ENCODE data around the gene MPND. TPM values are rescaled to one million over a fixed set of nuclear protein-coding genes. Genes with fewer than 3 reads are reported as not detected.

The MPND gene
- total RNA-seq, 3 donors from 2014 or later = 6.1 to 7.7 (median 7.5) TPM

- no peak for DNase-seq (ENCODE audit: low spot score in 2 of 2)
- TF ChIP-seq, protein P1, sequence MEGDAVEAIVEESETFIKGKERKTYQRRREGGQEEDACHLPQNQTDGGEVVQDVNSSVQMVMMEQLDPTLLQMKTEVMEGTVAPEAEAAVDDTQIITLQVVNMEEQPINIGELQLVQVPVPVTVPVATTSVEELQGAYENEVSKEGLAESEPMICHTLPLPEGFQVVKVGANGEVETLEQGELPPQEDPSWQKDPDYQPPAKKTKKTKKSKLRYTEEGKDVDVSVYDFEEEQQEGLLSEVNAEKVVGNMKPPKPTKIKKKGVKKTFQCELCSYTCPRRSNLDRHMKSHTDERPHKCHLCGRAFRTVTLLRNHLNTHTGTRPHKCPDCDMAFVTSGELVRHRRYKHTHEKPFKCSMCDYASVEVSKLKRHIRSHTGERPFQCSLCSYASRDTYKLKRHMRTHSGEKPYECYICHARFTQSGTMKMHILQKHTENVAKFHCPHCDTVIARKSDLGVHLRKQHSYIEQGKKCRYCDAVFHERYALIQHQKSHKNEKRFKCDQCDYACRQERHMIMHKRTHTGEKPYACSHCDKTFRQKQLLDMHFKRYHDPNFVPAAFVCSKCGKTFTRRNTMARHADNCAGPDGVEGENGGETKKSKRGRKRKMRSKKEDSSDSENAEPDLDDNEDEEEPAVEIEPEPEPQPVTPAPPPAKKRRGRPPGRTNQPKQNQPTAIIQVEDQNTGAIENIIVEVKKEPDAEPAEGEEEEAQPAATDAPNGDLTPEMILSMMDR (IDR thresholded peaks at IDR 0.05) = no peak
- no peak for TF ChIP-seq POLR2A (IDR thresholded peaks at IDR 0.05)
- TF ChIP-seq POLR2AphosphoS5 (IDR thresholded peaks at IDR 0.05) = no peak
- Histone ChIP-seq H3K4me1 (no peaks in the 10 kb centered on the region), H3K4me3 (no peak overlapping the region), H3K27me3 (no peaks in the 10 kb centered on the region), H3K36me3 (no peaks in the 10 kb centered on the region), H3K27ac (no peak overlapping the region), H3K9me3 (no peaks in the 10 kb centered on the region)
- intact Hi-C loops (cut with DNase I; ENCODE audit: low total_unique reads) = no loop called here
These were observed 6.7 kb downstream of the MPND start for GRCh38 chr19:4350111-4350510.

DNA sequence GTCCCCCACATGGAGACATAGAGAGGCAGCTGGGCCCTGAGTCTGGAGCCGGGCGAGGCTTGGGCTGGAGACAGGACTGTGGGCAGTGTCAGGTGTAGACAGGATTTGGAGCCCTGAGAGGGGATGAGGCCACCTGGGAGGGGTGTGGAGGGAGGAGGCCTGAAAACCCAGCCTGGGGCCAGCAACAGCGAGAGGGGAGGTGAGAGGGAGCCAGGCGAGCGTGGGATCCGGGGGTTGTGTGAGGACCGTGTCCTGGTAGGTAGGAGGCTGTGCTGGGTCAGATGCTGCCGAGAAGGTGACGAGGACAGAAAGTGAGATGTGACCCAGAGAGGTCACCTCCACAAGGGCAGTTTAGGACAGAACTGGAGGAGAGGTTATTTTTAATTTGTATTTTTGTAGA lies 7.4 kb downstream of the MPND start:
- Histone ChIP-seq H3K27ac (no peak overlapping the region), H3K36me3 (no peaks in the 10 kb centered on the region), H3K9me3 (no peaks in the 10 kb centered on the region), H3K4me3 (no peak overlapping the region), H3K4me1 (no peaks in the 10 kb centered on the region), H3K27me3 (no peaks in the 10 kb centered on the region)
- intact Hi-C loops (cut with DNase I; ENCODE audit: low total_unique reads) = no loop called here
- no peak for DNase-seq (ENCODE audit: low spot score in 2 of 2)
- no peak for TF ChIP-seq POLR2AphosphoS5 (IDR thresholded peaks at IDR 0.05)
- TF ChIP-seq, protein P1 (IDR thresholded peaks at IDR 0.05) = no peak

- H3K4me1 ChIP-seq = no peaks in the 10 kb centered on the region
- no peaks in the 10 kb centered on the region for H3K27me3 ChIP-seq
- no peak overlapping the region for H3K4me3 ChIP-seq
- no peaks in the 10 kb centered on the region for H3K9me3 ChIP-seq
- intact Hi-C loops (cut with DNase I; ENCODE audit: low total_unique reads) = no loop called here
- no peaks in the 10 kb centered on the region for H3K36me3 ChIP-seq
- no peak for DNase-seq (ENCODE audit: low spot score in 2 of 2)
- TF ChIP-seq POLR2AphosphoS5 (IDR thresholded peaks at IDR 0.05) = no peak
- TF ChIP-seq POLR2A (IDR thresholded peaks at IDR 0.05) = no peak
- TF ChIP-seq, protein P1 (IDR thresholded peaks at IDR 0.05) = peak; percentile 54 to 89 (median 66)
- H3K27ac ChIP-seq = no peak overlapping the region
These were observed 9.3 kb downstream of the MPND start for GRCh38 chr19:4352701-4353121.

- intact Hi-C loops (cut with DNase I; ENCODE audit: low total_unique reads) = no loop called here
- TF ChIP-seq, protein P1 (IDR thresholded peaks at IDR 0.05) = no peak
- Histone ChIP-seq H3K4me1 (no peaks in the 10 kb centered on the region), H3K27me3 (no peaks in the 10 kb centered on the region), H3K9me3 (no peaks in the 10 kb centered on the region), H3K36me3 (no peaks in the 10 kb centered on the region), H3K4me3 (no peak overlapping the region), H3K27ac (no peak overlapping the region)
- DNase-seq (ENCODE audit: low spot score in 2 of 2) = no peak
These were observed 10.9 kb downstream of the MPND start for GRCh38 chr19:4354282-4354681.

GRCh38 chr19:4354897-4355296 lies 11.5 kb downstream of the MPND start:
- no peak overlapping the region for H3K4me3 ChIP-seq
- no peaks in the 10 kb centered on the region for H3K27me3 ChIP-seq
- no peak overlapping the region for H3K27ac ChIP-seq
- H3K4me1 ChIP-seq = no peaks in the 10 kb centered on the region
- DNase-seq (ENCODE audit: low spot score in 2 of 2) = no peak
- no peaks in the 10 kb centered on the region for H3K36me3 ChIP-seq
- H3K9me3 ChIP-seq = no peaks in the 10 kb centered on the region
- intact Hi-C loops (cut with DNase I; ENCODE audit: low total_unique reads) = no loop called here
- TF ChIP-seq POLR2AphosphoS5 (IDR thresholded peaks at IDR 0.05) (no peak), POLR2A (IDR thresholded peaks at IDR 0.05) (no peak)
- TF ChIP-seq, protein P1 (IDR thresholded peaks at IDR 0.05) = no peak
